LNCaP clone FGC (cell line): Measurements from ENCODE around the gene TLR8.
A peak's percentile ranks its signal among the peaks of the same experiment; 100 is the strongest.

ENCODE experiments used
- DNase-seq: peaks from one replicate; pipeline ENCODE4 v3.0.0-alpha.2; 2011; ENCODE audit warnings: low read depth
- H3K4me3 ChIP-seq: 2 replicates; pipeline ENCODE4 v1.5.1; 2011; ENCODE audit warnings: mild to moderate bottlenecking, low read depth, low read length, control low read depth
- TF ChIP-seq, protein P1 (sequence below): IDR thresholded peaks from 2 replicates; pipeline ENCODE4 v1.5.1; 2012; ENCODE audit warnings: mild to moderate bottlenecking; ENCODE audit not compliant: control insufficient read depth, insufficient read depth; ENCODE audit errors: extremely low read depth

The TLR8 gene

DNA sequence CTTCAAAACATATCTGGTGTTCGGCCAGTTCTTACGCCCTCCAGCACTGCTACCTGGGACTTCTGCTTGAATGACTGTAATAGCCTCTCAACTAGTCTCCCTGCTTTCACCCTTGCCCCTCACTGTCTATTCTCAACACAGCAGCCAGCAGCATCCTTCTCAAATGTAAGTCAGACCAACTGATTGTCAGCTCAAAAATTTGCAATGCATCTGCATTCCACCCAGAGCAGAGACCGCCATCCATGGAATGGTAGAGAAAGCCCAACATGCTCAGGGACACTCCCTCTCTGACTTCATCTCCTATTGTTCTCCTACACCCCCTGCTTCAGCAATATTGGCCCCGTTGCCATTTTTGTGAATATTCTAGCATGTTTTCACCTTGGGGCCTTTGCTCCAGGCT lies 33.7 kb upstream of the TLR8 start:
- H3K4me3 ChIP-seq = no peak overlapping the region
- TF ChIP-seq, protein P1, sequence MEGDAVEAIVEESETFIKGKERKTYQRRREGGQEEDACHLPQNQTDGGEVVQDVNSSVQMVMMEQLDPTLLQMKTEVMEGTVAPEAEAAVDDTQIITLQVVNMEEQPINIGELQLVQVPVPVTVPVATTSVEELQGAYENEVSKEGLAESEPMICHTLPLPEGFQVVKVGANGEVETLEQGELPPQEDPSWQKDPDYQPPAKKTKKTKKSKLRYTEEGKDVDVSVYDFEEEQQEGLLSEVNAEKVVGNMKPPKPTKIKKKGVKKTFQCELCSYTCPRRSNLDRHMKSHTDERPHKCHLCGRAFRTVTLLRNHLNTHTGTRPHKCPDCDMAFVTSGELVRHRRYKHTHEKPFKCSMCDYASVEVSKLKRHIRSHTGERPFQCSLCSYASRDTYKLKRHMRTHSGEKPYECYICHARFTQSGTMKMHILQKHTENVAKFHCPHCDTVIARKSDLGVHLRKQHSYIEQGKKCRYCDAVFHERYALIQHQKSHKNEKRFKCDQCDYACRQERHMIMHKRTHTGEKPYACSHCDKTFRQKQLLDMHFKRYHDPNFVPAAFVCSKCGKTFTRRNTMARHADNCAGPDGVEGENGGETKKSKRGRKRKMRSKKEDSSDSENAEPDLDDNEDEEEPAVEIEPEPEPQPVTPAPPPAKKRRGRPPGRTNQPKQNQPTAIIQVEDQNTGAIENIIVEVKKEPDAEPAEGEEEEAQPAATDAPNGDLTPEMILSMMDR = no peak
- no peak for DNase-seq

DNA sequence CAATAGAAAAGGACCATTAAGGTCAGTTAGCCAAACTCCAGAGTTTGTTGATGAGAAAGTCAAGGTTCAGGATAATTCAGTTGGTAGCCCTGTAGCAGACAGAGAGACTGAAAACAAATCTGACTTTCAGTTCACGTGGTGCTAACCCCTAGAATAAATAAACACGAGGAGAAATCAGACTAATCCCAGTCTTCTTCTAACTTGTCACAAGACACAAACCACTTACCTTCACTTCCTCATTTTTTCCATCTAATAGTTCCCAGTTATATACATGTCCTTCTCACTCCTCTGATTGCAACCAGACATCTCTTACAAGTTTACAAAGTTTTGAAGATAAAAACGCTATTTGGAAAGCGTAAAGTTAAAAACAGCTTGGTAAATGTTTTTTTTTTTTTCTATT lies 31.8 kb upstream of the TLR8 start:
- TF ChIP-seq, protein P1 = no peak
- no peak overlapping the region for H3K4me3 ChIP-seq
- no peak for DNase-seq

DNA sequence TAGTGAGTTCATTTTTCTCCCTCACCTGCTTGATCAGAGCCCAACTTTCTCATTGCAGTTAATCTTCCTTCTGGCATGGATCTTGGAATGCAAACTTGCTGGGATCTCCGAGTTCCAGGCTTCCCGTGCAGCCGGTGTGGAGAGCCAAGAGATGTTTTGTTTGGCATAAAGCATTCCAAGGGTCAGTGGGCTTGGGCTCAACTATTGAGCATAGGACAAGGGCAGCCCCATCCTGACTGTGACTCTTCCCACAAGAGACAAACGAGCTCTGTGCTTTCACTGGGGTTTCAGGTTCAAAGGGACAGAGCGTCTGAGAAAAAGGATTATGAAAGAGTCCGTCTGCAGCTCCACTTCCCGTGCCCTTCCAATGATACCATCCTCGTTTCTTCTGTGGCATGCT lies 29.0 kb upstream of the TLR8 start:
- H3K4me3 ChIP-seq = no peak overlapping the region
- DNase-seq = peak; percentile 79
- TF ChIP-seq, protein P1 = no peak

DNA sequence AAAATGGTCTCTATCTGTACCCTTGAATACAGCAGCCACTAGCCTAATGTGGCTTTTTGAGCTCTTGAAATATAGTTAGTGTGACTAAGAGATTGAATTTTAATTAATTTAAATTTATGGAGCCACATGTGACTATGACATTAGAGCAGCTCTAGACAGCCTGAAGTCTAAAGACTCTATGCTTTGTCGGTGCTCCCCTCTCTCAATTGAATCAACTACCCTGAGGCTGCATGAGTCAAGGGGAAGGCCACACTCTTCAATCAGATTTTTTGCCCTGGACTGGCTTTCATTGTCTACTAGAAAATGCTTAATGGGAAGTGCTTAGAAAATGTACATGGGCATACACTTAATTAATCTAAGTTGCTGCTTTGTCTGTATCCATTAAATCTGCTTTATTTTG lies 27.9 kb upstream of the TLR8 start:
- no peak overlapping the region for H3K4me3 ChIP-seq
- TF ChIP-seq, protein P1 = no peak
- DNase-seq = no peak

DNA sequence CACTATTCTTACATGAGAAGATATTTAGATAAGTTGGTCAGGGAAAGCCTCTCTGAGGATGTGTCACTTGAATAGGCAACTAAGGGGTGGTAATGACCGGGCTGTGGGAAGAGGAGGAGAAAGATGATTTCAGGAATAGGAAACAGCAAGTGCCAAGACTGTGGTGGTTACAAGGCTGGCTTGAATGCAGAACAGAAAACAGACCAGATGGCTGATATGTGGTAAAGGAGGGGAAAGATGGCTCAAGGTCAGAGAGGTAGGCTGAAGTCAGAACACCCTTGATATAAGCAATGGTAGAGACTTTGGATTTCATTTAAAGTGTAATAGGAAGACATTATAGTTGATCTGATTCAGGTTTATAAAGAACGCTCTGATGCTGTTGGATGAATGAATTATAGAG lies 24.5 kb upstream of the TLR8 start:
- DNase-seq = no peak
- no peak overlapping the region for H3K4me3 ChIP-seq
- TF ChIP-seq, protein P1 = no peak

DNA sequence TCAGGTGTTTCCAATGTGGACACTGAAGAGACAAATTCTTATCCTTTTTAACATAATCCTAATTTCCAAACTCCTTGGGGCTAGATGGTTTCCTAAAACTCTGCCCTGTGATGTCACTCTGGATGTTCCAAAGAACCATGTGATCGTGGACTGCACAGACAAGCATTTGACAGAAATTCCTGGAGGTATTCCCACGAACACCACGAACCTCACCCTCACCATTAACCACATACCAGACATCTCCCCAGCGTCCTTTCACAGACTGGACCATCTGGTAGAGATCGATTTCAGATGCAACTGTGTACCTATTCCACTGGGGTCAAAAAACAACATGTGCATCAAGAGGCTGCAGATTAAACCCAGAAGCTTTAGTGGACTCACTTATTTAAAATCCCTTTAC lies 20.9 kb upstream of the TLR8 start:
- no peak overlapping the region for H3K4me3 ChIP-seq
- DNase-seq = no peak
- TF ChIP-seq, protein P1 = no peak

DNA sequence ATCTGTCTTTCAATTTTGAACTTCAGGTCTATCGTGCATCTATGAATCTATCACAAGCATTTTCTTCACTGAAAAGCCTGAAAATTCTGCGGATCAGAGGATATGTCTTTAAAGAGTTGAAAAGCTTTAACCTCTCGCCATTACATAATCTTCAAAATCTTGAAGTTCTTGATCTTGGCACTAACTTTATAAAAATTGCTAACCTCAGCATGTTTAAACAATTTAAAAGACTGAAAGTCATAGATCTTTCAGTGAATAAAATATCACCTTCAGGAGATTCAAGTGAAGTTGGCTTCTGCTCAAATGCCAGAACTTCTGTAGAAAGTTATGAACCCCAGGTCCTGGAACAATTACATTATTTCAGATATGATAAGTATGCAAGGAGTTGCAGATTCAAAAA lies 19.9 kb upstream of the TLR8 start:
- DNase-seq = no peak
- H3K4me3 ChIP-seq = no peak overlapping the region
- TF ChIP-seq, protein P1 = no peak
